Activated naive CD8-positive, alpha-beta T cell treated with anti-CD3 and anti-CD28 coated beads, Interleukin-2, amount 50 U/mL, for 16 hours (primary cell): ENCODE measurements around the gene ALDOC.
A peak's percentile ranks its signal among the peaks of the same experiment; 100 is the strongest.
"Not testable (repeated sequence)": the region's sequence is repeated elsewhere in the genome, so short reads cannot be mapped to it uniquely, and the experiment has no call there.

Experiments
- DNase-seq: peaks from one replicate; pipeline ENCODE4 v3.0.0-alpha.2; 2020; ENCODE audit warnings: low read depth, low spot score

Gene ALDOC

DNA sequence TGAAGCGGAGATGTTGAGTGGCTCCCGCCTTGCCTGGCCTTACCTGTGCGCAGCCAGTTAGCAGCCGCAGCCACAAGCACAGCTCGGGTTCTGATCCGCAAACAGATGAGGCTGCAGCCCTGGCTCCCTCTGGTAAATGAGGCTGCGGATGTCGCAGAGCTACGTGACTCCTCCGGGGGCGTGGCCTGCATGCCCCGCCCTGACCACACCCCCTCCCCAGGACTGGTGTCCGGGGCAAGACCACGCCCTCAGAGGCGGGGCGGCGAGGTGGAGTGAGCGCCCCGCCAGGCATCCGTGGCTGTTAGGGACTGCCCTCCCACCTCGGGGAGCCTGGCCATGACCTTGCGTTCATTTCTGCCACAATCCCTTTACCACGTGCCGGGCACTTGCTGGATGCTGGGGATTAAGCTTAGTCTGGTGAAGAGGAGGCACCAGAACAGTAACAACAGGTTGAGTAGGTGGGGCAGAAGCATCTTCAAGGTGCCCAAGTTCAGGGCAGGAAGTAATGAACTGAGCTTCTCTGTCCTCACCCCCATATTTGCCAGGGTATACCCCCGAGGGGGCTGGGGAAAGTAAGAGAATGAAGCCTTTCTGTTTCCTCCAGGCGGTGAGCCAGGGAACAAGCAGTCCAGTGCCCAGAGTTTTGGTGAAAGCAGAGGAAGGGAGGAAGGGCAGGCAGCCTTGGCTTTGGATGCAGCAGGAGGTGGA, at the start of gene ALDOC:
Gene ALDOC (minus strand): TSS at position 138 of the 708 bp plus-strand sequence. CDS start 1,363 bp downstream, outside the sequence.
- peak; percentile 97 for DNase-seq

- no peak for DNase-seq
These were observed 47.5 kb upstream of the ALDOC start for GRCh38 chr17:28624148-28624547.

DNA sequence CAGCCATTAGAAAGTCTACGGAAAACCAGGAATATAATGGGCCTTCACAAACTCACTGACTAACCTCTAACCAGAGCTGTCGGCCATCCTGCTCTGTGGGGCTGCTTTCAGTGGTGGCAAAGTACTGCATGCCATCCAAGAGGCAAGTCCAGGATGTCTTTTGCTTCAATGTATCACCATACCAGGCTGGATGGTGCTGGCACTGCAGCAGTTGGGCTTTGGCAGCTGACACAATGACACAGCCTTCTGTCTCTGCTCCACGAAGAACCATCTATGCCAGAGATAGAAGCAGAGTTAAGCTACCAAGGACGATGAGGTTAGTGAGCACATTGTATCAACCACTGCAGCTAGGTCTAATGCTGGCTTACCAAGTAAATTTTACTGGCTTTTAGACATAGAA, 47.0 kb upstream of the ALDOC start:
- DNase-seq: no peak

- no peak for DNase-seq
These were observed 45.5 kb upstream of the ALDOC start for GRCh38 chr17:28622186-28622585.

DNA sequence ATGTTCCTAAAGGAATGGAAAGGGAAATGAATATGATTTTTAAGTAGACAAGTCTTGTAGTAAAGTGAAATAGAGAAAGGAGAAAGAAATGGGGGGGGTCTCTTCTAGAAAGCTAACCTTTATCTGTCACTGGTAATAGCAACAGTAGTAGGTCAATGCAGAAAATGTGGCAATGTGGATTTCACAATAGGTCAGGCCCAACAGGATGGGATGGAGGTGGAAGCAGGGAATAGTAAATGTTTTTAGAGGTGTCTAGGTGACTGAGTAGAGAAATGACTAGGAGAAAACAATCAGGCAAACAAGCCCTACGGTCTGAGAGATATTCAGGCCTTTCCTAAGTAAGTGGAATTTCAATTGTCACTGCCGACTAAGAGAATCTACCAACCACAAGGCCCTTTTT, 43.3 kb upstream of the ALDOC start:
- DNase-seq: no peak

GRCh38 chr17:28618464-28618863, 41.8 kb upstream of the ALDOC start:
- no peak for DNase-seq

- no peak for DNase-seq
These were observed 39.6 kb upstream of the ALDOC start for GRCh38 chr17:28616281-28616680.

DNA sequence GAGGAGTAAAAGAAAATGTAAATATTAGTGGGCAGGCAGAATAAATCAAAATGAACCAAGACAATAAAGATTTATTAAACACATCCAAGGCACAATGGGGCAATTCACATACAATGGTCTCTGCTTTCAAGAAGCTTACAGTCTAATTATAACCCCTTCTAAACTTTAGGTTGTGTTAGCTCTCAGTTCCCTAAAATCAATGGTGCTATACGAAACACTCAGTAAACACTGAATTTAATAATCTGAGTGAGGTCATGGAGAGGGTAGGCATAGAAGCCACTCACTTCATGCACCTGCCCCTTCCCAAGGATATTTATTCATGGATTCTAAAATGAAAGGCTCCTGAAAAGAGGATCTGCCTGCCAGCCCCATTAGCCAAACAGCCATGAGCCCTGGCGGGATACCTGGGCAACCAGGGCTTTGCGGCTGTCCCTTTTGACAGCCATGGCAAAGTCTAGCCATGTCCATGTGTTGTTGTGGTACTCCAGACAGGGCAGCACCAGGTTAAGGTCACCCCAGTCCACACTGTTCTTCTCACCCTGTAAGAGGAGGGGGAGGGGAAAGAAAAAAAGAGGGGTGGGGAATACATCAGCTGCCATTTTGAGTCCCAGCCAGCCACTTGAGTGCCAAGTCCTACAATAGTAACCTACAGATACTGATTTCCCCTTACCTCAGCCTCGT, 38.7 kb upstream of the ALDOC start:
- no peak for DNase-seq

DNA sequence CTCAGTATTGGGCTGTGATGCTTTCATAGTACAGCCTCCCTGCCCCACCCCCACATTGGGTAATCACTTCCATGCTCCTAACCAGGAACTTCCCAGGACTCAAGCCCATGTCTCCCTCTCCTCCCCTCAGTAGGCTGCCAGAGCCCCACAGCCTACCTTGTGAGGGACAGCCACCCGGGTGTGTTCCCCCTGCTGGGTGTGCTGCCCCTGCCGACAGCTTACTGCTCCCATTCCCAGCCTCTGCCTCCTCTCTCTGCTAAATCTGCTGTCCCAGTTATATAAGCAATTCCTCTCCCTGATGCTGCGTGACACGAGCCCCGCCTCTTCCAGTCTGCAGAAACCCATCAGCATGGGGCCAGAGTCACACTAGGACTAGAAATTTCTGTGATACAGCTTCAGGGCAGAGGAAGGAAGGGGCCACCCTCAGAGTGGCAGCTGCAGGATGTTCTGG, 37.3 kb upstream of the ALDOC start, which contains the start of gene RSKR:
Gene RSKR (minus strand): TSS at position 255 of the 451 bp plus-strand sequence. CDS start 24 bp downstream, at position 231.
- no peak for DNase-seq

DNA sequence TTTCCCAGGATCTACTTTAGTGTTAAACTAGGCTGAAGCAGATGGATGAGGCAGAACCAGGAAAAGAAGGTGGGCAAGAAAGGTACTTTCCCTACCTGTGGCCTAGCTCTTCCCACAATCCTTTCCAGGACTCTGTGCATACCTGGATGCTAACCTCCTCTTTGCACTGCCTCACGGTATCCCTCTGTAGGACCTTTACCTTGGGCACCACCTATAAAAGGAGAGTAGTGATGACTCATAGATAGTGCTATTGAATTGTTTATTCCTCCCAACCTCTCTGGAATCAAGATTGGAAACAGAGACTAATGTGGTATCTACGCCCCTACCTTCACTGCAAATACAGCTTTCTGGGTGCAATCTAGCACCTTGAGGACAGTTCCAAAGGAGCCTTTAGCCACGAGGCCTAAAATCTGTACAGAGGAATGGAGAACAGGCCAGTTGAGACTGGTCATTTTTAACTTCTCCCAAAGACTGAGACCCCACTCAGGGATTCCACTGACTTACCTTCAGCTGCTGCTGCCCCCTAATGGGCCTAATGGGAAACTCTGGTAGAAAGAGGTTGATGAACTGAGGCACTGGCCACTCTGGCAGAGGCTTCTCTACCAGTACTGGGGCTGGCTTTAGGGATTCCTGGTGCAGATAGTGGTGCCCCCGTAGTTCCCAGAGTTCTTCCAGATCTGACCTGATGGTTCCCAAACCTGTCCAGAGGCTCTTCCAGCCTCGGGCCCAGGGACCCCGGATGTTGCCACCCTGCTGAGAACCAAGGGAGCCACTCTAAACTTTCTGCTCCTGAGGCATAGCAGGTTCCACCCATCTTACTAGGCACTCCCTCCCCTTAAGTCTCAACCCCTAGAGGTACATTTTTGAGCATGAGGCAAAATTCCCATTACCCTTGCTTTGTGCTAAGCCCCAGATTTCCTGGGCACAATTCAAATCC, 36.5 kb upstream of the ALDOC start:
- DNase-seq: no peak

DNA sequence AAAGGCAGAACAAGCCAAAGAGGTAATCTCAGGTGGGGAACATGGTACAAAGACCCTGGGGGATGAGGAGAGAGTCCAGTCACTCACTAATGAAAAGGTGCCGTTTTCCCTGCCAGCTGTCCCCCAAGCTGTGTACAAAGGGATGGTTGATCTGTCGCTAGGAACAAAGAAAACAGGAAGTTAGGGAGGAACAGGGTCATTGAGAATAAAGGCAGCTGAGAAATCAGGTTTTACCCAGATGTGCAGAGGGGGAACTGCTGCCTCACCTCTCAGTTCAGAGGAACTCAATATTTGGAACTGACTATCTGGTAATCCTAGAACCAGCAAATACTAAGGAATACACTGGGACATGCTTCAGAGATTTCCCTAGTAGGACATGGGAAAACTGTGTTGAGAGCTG, 35.8 kb upstream of the ALDOC start:
- no peak for DNase-seq

DNA sequence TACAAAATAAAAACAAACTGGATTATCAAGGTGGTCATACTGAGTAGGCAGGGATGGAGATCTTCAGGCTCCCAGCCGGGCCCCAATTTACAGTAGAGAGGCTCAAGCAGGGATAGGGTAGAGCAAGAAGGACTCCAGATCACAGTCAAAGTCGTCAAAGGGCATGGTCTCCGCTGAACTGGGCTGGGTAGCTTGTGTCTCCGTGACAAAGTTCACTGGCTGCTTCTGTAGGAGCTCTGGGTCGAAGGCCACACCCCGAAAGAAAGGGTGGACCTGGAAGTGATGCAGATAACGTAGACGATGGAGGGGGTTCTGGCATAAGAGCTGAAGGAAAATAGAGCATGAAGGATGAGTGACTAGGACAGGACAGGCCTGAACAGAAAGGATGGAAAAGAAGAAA, 33.7 kb upstream of the ALDOC start:
- DNase-seq: no peak

GRCh38 chr17:28604031-28604430, 27.3 kb upstream of the ALDOC start:
- not testable (repeated sequence) for DNase-seq

GRCh38 chr17:28599311-28600184, 22.9 kb upstream of the ALDOC start:
- peak; percentile 15 for DNase-seq

GRCh38 chr17:28598799-28599310, 22.2 kb upstream of the ALDOC start, which contains the start of gene SPAG5:
TSS of gene SPAG5 (minus strand) at chr17:28599025. CDS start at chr17:28598946, 79 bp downstream.
- peak; percentile 87 for DNase-seq

- no peak for DNase-seq
These were observed 21.7 kb upstream of the ALDOC start for GRCh38 chr17:28598389-28598788.

GRCh38 chr17:28597606-28598383, 21.1 kb upstream of the ALDOC start:
- DNase-seq: no peak

DNA sequence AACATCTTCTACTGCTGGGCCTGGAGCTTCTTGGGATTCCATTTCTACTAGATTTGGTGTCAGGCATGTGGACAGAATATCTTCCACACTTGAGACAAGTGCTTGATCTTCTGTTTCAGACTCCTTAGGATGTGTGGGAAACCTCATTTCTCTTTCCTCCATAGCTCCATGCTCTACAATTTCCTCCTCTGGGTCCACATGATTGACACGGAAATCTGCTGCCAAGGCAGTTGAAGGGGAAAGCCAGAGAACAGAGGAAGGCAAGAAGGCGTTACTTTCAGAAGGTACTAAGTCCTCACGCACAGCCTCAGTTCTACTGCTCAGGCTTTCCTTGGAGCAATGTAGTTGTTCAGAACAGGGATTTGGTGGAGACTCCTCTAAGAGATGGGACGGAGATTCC, 15.6 kb upstream of the ALDOC start:
- DNase-seq: no peak

DNA sequence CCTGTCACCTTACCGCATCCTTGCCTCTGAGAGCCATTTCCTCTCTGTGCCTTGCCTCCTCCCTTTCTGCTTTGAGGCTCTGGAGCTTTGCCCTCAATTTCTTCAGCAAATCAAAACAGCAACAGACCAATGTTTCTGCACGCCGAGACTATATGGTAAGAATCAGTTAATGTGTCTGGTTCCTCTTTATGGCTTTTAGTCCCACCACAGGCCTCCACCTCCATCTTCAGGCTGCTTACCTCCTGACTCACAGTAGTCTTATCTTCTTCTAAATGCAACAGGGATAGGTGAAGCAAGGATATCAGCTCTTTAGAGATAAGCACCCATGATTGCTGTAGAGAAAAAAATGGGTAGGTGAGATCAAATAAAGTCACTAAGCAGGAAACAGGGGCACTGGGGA, 9.2 kb upstream of the ALDOC start:
- DNase-seq: no peak

- no peak for DNase-seq
These were observed 7.7 kb upstream of the ALDOC start for GRCh38 chr17:28584434-28584833.
